Measurements from ENCODE around the gene RANGAP1.

The RANGAP1 gene, protein sequence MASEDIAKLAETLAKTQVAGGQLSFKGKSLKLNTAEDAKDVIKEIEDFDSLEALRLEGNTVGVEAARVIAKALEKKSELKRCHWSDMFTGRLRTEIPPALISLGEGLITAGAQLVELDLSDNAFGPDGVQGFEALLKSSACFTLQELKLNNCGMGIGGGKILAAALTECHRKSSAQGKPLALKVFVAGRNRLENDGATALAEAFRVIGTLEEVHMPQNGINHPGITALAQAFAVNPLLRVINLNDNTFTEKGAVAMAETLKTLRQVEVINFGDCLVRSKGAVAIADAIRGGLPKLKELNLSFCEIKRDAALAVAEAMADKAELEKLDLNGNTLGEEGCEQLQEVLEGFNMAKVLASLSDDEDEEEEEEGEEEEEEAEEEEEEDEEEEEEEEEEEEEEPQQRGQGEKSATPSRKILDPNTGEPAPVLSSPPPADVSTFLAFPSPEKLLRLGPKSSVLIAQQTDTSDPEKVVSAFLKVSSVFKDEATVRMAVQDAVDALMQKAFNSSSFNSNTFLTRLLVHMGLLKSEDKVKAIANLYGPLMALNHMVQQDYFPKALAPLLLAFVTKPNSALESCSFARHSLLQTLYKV

DNA sequence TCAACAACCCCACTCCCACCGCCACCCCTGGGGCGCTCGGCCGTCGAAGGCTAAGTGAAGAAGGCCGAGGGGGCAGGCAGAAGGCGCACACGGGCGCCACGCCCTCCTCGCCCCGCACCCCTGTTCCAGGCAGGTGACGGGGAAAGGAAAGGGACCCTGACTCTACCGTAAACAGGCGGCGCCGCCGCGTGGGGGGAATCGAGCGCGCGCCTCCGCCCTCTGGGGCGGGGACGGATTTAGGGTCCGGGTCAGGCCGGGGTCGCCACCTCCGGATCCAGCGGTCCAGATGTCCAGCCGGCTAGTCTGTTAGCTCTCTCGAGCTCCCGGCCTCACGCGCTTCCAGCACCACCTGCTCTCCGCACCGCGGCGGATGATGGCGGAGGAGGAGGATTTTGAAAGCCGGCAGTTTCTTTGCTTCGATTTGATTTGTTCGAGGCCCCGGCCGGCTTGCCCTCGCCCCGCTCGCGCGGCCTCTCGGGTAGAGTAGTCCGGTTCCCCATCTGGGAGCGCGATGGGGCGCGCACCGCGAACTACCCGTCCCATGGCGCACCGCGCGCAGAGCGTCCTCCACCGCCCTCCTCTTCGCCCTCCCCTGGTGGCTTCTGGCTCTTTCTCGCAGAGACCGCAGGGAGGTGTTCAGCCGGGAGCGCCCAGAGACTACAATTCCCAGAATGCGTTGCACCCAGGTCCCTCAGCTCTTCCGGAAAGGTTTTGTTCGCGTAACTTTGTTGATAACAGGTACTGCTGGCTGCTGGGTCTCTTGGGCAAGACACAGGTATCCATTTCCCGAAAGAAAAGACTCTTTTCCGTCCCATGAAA is at the start of gene RANGAP1:
TSS of gene RANGAP1 (minus strand) at position 368 of the 819 bp plus-strand sequence. CDS start 5,143 bp downstream, outside the sequence.
- peak; percentile 89 to 100 (median 99) for DNase-seq

DNA sequence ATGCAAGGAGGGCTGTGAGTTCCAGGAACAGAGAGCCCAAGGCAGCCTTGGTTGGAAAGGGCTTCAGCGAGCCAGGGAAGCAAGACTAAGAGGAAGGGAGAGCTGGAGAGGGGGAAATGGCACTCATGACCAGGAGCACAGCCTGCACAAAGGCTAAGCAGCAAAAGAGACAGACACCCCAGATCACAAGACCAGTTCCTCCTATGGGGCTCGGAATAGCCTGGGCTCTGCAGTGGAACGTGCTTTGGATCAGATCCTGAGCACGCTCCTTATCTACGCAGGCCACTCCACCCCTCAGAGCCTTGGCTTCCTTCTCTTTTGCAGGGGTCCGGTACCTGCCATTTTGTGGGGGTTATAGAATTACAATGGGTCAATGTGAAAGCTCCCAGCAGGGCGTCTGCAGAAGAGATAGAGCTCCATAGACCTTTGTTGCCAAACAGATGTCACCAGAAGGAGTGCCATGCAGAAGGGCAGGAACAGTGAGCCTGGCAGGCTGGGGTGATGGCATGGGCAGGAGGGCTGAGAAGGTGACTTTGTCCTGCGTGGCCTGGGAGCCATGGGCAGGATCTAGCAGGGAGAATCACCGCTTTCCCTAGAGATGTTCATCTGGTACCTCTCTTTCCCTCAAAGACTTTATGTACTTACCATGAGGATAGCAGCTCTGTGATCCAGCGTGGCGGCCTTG is 49.1 kb upstream of the RANGAP1 start:
- DNase-seq, result no peak

DNA sequence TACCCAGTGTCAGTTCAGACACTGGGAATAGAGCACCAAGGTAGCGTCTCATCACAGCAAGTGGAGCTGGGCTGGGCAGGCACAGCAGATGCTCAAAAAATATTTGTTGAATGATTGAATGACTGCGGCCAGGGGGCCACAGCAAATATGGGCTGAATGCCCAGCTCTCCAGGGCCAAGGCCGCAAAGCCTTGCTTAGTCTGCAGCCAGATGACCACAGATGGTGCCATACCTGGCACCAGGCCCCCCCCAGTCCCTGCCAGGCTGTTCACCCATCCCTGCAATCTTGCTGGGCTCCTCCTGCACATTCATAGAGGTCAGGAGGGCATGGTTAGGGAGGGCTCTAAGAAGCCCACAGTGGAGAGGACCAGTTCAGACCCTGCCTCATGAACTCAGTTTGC is 48.2 kb upstream of the RANGAP1 start:
- DNase-seq, result no peak

DNA sequence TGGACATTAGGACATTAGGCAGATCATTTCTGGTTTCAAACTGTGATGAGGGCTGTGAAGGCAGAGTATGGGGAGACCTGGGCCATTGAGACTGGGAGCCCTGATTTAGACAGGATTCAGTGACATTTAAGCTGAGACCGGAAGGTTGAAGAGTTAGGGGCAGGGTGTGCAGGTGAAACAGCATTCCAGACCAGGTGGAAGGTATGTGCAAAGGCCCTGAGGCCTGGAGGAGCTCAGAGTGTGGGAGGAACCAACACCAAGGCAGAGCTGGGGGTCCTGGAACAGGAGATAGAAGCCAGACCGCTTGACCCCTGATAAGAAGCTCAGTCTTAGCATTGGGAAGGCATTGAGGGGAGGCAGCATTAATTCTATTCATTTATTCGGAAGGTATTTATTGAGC is 47.8 kb upstream of the RANGAP1 start:
- no peak for DNase-seq

DNA sequence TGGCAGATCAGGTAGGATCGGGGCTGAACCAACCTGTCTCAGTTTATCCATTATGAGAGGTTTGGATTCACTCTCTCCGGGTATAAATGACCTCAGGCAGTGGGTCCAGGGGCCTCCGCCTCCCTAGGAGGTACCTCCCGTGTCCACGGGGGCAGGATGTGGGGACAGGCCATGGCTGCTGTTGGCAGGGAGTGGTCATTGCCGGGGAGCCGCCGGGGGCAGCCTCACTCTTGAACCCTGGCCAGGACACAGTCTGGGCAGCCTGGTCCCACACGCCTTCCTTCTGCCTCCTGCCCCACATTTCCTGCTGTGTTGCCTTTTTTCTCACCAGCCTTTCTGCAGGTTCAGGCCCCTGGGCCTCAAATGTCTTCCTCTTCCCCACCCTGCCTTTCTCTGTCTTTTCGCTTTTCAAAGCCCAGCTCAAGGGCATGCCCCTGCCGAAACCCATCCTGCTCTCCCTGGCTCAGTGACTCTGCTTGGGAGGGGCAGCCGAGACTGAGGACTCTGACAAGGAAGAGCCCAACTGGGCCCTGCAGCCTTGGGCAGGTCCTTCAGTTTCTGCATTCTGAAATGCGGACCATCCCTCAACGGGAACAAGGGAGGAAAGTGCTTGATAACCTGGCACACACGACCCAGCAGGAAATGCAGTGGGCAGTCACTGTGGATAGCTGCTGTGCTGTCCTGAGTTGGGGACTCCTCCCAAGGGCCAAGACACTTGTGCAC is 46.4 kb upstream of the RANGAP1 start:
- no peak for DNase-seq

DNA sequence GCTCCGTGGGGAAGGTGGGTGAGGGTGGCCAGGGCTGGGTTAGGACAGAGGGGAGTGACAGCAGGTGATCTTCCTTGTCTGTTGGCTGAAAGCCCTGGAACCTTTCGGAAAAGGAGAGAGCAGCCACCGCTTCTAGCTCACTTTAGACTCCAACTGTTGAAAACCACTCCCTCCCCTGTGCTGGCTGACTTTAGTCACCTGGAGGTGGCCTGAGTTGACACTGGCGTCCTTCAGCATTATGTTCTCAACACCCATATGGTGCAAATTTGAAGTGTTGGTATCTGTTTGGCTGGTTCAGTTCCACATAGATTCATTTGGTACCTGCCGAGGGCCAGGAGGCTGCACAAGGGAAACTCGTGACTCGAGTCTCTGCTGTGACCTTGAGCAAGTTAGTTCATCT is 44.2 kb upstream of the RANGAP1 start:
- no peak for DNase-seq

DNA sequence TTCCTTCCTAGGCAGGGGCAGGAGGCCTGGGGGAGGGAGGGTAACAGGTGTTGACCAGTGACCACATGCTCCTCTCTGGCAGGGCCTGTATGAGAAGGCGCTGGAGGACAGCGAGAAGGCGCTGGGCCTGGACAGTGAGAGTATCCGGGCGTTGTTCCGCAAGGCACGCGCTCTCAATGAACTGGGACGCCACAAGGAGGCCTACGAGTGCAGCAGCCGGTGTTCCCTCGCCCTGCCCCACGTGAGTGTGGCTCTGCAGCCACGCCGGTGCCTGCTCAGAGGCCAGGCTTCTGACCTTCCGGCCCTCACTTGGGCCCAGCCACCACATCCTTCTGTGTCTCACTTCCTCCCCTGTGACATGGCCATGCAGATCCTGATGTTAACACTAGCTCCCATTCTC is 41.1 kb upstream of the RANGAP1 start:
- DNase-seq, result peak in 41 of 56 donors; percentile 9 to 72 (median 35)

DNA sequence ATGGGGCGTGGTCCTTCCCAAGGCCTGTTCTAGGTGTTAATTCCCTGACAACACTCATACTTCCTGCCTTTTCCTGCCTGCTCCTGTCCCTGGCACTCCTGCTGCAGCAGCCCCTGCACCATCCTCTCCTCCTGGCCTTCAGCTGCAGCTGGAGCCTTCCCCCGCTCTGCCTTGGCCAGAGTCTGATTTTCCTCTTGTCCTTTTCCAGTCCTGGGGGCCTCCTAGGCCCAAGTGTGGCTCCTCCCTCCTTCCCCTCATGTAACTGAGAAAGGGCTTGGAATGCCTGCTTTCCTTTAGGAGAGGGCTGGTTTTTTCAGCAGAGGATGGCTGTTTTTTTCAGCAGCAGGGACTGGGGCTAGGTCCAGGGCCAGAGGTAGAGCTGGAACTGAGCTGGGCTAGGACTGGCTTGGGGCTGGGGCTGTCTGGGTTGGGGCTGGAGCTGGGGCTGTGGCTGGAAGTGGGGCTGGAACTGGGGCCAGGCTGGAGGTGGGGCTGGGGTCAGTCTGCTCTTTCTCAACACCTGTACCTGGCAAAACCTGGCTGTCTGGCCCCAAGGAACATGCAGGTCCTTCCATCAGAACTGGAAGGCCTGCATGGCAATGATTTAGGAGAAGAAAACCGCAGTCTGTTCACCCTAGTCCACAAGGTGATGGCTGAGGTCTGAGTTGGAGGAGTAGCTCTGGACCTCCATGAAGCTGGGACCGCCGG is 39.0 kb upstream of the RANGAP1 start:
- DNase-seq, result no peak

DNA sequence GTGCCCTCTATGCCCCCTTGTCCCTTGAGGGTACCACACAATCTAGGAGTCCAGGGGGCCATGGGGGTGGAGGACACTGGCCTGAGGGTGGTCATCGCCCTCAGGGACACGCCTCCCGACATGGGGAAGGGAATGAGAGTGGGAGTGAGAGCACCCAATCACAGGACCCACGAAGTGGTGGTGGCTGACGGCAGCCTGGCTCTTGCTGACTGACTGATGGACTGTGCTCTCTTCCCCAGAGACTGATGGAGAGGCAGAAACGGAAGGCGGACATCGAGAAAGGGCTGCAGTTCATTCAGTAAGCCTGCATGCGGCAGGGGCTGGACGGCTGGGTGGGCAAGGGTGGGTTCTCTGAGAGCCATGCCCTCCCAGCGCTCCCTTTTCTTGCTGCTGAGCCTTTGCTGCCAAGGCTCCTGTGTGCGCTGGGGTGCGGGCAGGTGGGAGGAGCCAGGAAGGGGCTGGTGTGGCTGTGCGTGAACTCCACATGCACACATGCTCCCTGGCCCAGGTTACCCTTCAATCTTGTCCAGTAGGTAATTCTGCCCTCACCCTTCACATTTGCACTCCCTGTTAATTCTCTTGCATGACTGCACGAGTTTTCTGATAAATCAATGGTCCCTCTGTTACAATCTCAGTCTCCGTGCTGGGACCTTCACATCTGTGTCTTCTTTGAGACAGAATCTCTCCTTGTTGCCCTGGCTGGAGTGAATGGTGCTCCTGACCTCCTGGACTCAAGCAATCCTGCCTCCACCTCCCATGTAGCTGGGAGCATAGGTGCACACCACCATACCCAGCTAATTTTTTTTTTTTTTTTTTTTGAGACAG is 34.6 kb upstream of the RANGAP1 start:
- no peak for DNase-seq

DNA sequence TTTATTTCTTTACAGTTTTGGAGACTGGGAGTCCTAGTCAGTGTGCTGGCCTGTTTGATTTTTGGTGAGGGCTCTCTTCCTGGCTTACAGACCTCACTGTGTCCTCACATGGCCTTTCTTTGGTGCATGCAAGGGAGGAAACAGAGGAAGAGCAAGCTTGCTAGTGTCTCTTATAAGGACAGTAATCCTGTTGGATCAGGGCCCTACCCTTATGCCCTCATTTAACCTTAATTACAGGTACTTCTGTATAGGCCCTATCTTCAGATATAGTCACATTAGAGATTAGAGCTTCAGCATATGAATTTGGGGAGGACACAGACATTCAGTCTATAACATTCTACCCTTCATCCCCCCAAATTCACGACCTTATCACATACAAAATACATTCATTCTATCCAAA is 29.6 kb upstream of the RANGAP1 start:
- DNase-seq, result no peak

DNA sequence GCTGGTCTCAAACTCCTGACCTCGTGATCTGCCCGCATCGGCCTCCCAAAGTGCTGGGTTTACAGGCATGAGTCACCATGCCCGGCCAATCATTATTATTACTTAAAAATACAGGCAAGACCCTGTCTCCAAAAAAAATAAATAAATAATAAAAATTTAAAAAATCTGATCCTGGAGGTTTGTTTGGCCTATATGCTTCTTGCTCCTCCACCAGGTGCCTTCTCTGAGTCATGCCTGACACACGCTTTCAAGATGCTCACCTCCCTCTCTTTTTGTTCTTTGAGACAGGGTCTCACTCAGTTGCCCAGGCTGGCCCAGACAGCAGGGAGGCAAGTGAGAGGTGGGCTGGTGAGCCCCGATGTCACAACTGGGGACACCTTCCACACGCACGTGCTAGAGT is 28.8 kb upstream of the RANGAP1 start:
- no peak for DNase-seq

DNA sequence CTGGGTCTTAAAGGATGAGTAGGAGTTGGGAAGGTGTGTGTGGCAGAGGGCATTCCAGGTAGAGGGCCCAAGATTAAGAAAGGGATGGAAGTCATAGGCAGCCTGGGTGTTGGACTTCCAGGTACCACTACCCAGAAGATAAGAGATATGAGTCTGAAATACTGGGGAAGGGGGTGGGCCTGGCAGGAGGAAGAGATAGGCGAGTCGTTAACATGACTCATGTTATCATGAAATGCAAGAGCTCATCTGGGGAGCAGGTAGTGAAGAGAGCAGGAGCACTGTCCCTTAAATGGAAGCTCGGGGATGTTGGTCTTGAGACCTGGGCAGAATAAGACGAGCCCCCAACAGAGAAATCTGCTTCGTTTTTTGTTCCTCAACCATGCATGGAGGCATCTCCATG is 25.5 kb upstream of the RANGAP1 start:
- no peak for DNase-seq

DNA sequence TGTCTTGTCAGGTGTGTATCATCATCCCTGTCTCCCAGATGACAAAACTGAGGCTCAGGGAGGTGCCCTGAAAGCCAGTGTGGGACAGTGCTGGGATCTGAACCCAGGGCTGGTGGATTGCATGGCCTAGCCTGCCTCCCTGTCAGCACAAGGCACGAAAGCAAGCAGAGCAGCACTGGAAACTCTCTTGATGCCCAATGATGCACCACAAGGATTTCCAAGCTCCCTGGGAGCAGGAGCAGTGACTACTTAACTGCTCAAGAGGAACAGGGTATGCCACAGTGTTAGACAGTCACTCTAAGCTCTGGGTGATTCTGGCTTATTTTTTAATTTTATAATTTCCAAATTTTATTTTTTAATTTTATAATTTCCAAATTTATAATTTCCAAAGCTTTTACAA is 24.3 kb upstream of the RANGAP1 start:
- no peak for DNase-seq

DNA sequence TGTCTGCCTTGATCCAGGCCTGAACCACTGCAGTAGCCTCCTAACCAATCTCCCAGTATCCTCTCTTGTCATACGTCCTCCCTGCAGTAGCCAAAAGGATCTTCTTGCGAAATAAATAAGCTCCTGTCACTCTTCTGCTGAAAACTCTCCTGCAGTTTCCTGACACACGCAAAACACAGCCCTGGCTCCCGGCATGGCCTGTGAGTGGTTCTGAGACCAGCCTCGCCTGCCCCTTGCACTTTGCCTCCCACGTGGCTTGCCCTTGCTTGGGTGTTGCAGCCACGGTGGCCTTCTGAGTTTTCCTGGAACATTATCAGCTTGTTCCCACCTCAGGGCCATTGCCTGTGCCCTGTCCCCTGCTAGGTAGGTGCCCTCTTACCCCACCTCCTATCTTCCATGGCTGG is 22.6 kb upstream of the RANGAP1 start:
- no peak for DNase-seq

DNA sequence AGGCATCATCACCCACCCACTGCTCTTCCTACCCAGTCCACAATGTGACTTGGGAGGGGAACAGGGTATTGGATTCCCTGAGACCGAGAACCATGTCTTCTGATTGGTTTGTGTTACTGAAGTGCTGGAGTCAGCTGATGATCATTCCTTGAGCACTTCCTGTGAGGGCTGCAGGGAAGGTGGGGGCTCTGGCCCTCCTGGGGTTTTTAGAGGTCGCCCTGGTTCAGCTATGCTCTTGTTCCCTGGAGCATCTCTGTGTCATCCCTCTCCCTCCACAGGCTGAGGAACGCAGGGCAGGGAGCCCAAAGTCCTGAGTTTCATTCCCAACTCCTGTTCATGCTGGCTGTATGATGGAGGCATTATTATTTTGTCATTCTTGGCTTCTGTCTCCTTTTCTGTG is 22.1 kb upstream of the RANGAP1 start:
- peak in 2 of 56 donors; percentile 9 to 35 for DNase-seq

DNA sequence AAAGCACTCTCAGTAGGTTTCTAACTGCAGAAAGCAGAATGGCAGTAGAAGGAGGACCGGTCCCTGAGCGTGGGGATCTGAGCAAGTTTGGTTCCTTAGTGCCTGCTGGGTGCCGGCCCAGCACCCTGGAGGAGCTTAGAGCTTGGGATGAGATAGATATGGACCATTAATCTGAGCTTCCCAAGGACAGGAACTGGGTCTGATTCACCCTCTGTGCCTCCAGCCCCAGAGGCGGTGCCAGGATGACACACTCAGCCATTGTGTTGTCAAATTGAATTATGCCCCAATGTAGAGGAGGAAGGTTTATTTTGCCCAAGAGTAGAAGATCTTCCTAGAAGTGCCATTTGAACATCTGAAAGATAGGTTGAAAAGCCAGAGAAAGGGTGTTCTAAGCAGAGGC is 19.7 kb upstream of the RANGAP1 start:
- DNase-seq, result peak in 3 of 56 donors; percentile 10 to 53 (median 15)

DNA sequence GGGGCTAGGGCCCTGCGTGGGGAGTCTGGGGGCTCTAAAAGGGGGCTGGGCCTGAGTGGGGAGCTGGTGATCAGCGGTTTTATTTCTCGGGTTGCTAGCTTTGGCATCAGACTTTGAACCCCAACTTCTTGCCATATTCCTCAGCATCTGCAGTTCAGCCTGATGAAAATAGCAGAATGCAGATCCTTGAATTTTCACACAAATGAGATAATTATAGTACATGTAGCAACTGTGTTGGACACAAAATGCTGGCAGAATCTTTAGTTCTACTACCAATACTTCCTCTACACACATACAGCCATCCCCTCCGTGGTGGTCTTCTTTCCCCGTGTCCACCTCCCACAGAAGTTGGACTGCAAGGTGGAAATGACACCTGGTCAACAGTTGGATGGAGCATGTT is 16.8 kb upstream of the RANGAP1 start:
- DNase-seq, result no peak

DNA sequence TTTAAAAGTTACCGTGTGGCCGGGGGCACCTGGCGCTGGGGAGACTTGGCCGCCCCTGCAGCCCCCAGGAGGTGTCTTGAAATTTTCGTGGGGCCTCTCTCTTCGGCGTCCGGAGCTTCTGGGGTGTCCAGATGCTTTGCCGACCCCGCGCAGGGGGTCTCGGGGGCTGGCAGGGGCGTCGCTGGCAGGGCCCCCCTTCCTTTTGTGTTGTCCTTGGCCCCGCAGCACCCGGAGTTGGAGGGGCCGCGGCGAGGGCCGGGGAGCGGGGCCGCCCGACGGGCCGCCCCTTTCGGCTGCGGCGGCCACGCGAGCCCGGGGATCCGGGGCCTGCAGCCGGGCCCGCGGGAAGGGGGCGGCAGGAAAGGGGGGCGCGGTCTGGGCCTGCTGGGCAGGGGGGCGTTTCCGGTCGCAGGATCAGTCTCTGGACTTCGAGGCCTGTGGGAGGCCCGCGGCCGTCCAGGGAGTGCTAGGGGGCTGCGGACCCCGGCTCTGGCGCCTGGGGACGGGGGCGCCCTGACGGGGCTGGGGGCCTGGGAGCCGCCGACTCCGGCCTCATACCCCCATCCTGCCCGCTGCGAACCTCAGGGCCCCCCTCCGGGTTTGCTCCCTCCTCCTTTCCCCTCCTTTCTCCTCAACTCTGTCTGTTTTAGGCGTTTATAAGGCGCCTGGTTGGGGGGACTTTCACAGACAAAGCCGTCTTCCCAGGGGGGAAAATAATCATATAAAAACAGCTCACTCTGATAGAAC is 16.2 kb upstream of the RANGAP1 start:
- DNase-seq, result peak in 11 of 56 donors; percentile 10 to 46 (median 22)
